NK-92 (cell line): ENCODE measurements around the gene NXPH4.

ENCODE experiments used
- DNase-seq: peaks from one replicate; lab custom pipeline; 2025; ENCODE audit not compliant: unreplicated experiment; lab: John Stamatoyannopoulos, UW

The NXPH4 gene

GRCh38 chr12:57230381-57231155 lies 14.0 kb downstream of the NXPH4 start:
- no peak for DNase-seq

DNA sequence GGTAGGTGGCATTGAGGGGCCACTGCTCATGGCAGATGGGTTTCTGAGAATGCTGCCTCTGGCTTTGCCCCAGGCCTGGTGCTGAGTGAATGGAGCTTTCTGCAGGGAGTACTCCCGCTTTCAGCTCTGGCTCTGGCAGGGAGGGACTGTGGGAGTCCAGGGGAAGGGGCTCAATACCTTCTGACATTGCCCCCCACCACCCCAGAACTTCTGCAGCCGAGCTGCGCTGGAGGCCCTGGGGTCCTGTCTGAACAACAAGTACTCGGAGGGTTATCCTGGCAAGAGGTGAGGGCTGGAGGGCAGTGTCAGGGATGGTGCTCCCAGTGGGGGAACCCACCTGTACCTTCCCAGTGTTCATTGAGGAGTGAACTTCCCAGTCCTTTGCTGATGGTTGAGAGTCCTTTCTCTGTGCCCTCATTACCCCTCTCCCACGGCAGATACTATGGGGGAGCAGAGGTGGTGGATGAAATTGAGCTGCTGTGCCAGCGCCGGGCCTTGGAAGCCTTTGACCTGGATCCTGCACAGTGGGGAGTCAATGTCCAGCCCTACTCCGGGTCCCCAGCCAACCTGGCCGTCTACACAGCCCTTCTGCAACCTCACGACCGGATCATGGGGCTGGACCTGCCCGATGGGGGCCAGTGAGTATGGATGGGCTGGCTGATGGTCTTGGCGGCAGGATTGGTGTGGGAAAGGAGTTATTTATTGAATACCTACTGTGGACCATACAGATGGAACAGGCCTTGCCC lies 14.9 kb downstream of the NXPH4 start:
- no peak for DNase-seq

DNA sequence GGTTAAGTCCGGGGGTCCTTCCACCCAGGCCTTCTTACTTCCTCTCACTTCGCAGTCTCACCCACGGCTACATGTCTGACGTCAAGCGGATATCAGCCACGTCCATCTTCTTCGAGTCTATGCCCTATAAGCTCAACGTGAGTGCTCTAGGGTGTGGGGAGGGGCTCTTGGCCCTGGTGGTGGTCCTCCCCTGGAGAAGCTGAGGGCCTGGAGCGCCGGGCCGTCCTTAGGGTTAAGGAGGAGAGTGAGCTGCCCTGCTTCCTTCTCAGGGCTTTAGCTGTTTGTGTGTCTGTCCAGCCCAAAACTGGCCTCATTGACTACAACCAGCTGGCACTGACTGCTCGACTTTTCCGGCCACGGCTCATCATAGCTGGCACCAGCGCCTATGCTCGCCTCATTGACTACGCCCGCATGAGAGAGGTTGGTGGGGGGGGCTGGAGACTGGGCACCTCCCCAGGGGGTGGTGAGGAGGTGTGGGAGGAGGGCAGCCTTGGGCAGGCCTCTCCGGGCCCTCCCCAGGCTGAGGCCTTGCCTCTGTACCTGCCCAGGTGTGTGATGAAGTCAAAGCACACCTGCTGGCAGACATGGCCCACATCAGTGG lies 15.7 kb downstream of the NXPH4 start:
- no peak for DNase-seq

- no peak for DNase-seq
Measured at GRCh38 chr12:57233357-57234232, 17.0 kb downstream of the NXPH4 start.

DNA sequence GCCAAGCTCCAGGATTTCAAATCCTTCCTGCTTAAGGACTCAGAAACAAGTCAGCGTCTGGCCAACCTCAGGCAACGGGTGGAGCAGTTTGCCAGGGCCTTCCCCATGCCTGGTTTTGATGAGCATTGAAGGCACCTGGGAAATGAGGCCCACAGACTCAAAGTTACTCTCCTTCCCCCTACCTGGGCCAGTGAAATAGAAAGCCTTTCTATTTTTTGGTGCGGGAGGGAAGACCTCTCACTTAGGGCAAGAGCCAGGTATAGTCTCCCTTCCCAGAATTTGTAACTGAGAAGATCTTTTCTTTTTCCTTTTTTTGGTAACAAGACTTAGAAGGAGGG lies 17.6 kb downstream of the NXPH4 start:
- no peak for DNase-seq

GRCh38 chr12:57234571-57235016 lies 18.0 kb downstream of the NXPH4 start:
- DNase-seq, result no peak

DNA sequence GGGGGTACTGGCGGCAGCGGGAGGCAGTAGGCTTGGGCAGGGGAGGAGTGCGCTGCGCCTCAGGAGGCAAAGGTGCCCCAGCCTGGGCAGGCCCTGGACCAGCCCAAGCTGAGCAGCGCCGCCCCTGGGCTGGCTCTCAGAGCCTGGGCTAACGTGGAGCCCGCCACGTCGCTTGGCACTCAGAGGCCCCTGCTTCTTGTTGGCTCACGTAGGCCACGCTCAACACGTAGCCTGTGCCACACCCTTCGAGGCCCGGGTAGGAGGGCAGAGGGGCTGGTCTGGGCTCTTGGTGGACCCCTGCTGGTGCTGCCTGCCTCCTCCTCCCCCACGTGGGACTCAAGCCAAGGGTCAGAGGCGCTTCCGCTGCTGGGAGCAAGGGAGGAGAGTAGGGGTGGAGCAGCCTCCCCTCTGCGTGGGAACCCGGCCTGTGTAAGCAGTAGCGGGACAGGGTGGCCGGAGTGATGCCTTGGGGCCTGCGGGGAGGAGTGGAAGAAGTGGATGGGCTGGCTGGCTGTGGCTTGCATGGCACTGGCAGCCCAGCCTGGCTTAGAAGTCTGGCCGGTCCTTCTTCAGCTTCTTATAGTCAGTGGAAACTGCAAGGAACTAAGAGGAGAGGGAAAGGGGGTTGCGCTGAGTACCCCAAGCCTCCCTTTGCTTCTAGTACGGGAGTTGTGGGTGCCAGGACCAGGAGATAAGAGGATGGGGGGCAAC lies 18.6 kb downstream of the NXPH4 start:
- no peak for DNase-seq

- no peak for DNase-seq
Measured at GRCh38 chr12:57235728-57236131, 19.1 kb downstream of the NXPH4 start.

- DNase-seq, result no peak
Measured at GRCh38 chr12:57236201-57236924, 19.8 kb downstream of the NXPH4 start.

- DNase-seq, result no peak
Measured at GRCh38 chr12:57236925-57237595, 20.5 kb downstream of the NXPH4 start.

GRCh38 chr12:57237596-57237931 lies 21.0 kb downstream of the NXPH4 start:
- DNase-seq, result no peak

- no peak for DNase-seq
Measured at GRCh38 chr12:57237932-57238853, 21.6 kb downstream of the NXPH4 start.

DNA sequence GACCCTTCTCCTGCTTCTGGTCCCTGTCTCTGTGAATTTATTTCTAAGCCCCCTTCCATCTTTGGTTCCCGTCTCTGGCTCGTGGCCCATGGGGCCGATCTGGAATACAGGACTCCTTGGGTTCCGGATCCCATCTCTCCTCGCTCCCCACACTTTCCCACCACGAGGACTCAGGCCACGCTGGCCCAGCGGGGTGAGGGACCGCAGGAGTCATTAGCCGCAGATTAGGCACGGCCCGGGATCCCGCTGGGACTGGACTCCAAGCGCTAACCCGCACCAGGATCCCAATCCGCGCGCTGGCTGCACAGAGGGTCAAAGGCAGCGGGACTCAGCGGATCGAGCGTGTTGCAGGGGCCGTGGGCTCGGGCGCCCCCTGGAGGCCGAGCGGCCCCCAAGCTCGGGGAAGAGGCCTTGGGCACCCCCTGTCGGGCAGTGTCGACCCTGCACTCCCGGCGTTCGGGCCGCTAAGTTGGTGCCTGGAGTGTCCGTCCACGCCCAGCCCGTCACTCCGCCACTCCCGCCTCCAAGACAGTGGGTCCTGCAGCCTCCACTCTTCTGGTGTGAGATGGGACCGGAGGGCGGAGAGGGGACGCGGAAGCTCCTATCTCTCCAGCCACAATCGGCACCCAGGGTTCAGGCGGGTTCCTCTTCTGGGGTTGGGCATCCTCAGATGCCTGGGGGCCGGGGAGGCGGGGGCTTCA lies 22.4 kb downstream of the NXPH4 start:
- DNase-seq, result no peak

GRCh38 chr12:57239587-57240065 lies 23.0 kb downstream of the NXPH4 start:
- no peak for DNase-seq

DNA sequence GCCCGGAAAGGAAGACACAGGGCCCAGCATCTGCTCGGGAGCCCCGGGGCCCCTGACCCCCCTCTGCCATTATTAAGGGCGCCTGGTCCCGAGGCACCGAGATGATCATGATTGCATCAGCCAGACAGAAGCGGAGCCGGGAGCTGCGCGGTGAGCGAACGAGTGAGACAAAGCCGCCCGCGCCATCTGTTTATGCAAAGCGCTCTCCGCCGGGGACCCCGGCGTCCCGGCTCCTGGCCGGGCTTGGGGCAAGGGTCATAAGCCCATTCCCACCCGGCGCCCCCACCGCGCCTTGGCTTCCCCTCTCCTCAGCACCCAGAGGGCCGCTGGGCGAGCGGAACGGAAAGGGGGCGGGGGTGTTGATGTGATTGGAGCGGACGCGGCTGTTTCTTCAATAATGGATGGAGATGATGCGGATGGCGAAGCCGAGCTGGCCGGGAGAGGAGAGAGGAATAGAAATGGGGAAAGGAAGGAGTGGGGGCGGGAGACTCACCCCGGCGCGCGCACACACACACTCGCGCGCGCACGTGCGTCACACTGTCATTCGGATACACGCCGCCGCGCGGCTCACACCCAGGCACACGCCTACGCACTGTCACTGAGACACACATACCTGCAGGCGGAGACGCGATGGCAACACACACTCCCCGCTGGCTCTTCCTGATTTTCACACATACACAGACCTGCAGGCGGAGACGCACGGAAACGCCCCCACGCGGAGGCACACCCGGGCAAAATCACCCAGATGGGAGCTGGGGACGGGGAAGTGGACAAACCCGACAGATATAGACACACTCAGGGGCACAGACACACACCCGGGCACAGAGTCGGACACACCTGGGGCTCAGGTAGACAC lies 23.7 kb downstream of the NXPH4 start:
- DNase-seq, result no peak

GRCh38 chr12:57240926-57241401 lies 24.4 kb downstream of the NXPH4 start:
- no peak for DNase-seq
